HUES64 (cell line): ENCODE measurements around the gene LSAMP.
A peak's percentile ranks its signal among the peaks of the same experiment; 100 is the strongest.

Experiments
- H3K27ac ChIP-seq: 2 replicates; pipeline ENCODE4 v1.7.0; 2013; ENCODE audit warnings: low read depth, low read length, inconsistent platforms
- H3K27me3 ChIP-seq: 2 replicates; pipeline ENCODE4 v1.6.1; 2013; ENCODE audit warnings: mild to moderate bottlenecking, low read length; ENCODE audit not compliant: insufficient read depth
- H3K36me3 ChIP-seq: 2 replicates; pipeline ENCODE4 v1.6.1; 2013; ENCODE audit warnings: mild to moderate bottlenecking, low read length; ENCODE audit not compliant: insufficient read depth
- H3K4me1 ChIP-seq: 2 replicates; pipeline ENCODE4 v1.6.1; 2013; ENCODE audit warnings: mild to moderate bottlenecking, low read length, moderate library complexity; ENCODE audit not compliant: insufficient read depth
- H3K4me3 ChIP-seq: 2 replicates; pipeline ENCODE4 v1.5.1; 2013; ENCODE audit warnings: mild to moderate bottlenecking, low read length, moderate library complexity
- H3K9ac ChIP-seq: 2 replicates; pipeline ENCODE4 v1.6.1; 2013; ENCODE audit warnings: mild to moderate bottlenecking, low read depth, low read length
- H3K9me3 ChIP-seq: 2 replicates; pipeline ENCODE4 v1.6.1; 2013; ENCODE audit warnings: low read depth, low read length; ENCODE audit not compliant: insufficient read depth
- WGBS: fragments of 150-250, 120-280 bp; methylation state at CpG from one replicate; pipeline ENCODE4 v1.1.7; 2013; ENCODE audit warnings: missing lambda C conversion rate; 5-methylcytosine and 5-hydroxymethylcytosine counted together

Gene LSAMP

DNA sequence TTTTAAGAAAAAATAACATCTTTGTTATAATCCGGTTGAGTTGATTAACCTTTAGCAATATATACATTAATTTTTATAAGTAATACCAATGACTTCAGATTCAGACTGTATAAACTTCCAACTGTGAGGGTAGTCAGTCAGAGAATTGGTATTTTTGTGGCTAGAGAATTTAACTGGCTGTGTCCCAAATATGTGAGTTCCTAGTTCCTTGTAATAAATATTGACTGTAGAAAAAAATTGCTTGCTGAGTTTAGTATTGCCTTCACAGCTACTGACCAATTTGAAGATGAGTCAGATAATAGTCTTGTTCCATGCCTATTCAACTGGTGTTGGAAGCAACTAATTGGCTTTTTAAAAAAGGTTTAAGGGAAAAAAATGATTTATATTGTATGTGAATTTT lies 611.2 kb downstream of the LSAMP start:
- no peak overlapping the region for H3K27ac ChIP-seq
- H3K9ac ChIP-seq = no peak overlapping the region
- H3K9me3 ChIP-seq = no peaks in the 10 kb centered on the region
- no peaks in the 10 kb centered on the region for H3K27me3 ChIP-seq
- no peak overlapping the region for H3K4me3 ChIP-seq
- no peaks in the 10 kb centered on the region for H3K36me3 ChIP-seq
- H3K4me1 ChIP-seq = peaks cover 26% of the 10 kb centered on the region
- WGBS = no CpG with 5 or more reads among the region's 1 CpG

- 75% methylated on average over 2 of the region's 2 CpGs for WGBS
- Histone ChIP-seq H3K9ac (no peak overlapping the region), H3K9me3 (no peaks in the 10 kb centered on the region), H3K4me1 (peaks cover 23% of the 10 kb centered on the region), H3K36me3 (no peaks in the 10 kb centered on the region), H3K27me3 (no peaks in the 10 kb centered on the region), H3K4me3 (no peak overlapping the region), H3K27ac (no peak overlapping the region)
Measured at GRCh38 chr3:115833074-115833473, 612.2 kb downstream of the LSAMP start.

GRCh38 chr3:115832265-115832664 lies 613.0 kb downstream of the LSAMP start:
- no peaks in the 10 kb centered on the region for H3K27me3 ChIP-seq
- 88% methylated on average over 2 of the region's 3 CpGs for WGBS
- peaks cover 22% of the 10 kb centered on the region for H3K4me1 ChIP-seq
- no peak overlapping the region for H3K27ac ChIP-seq
- H3K4me3 ChIP-seq = no peak overlapping the region
- H3K9me3 ChIP-seq = no peaks in the 10 kb centered on the region
- no peaks in the 10 kb centered on the region for H3K36me3 ChIP-seq
- H3K9ac ChIP-seq = no peak overlapping the region

DNA sequence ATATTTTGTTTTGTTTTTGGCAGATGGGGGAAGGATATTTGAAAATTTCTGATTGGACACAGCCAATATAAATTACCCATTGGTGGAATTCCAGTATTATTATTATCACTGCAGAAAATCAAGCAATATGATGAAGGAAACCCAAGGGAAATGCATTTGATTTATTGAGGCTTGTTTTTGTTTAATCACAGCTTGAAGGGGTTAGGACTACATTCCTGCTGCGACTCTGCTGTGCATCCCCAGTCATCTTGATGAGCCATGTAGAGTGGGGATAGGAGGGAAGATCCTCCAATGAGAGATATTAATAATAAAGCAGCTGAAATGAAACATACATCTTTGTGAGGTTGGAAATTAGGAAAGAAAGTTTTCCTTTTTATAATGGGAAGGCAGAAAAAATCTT lies 613.4 kb downstream of the LSAMP start:
- peaks cover 20% of the 10 kb centered on the region for H3K4me1 ChIP-seq
- H3K4me3 ChIP-seq = no peak overlapping the region
- H3K27ac ChIP-seq = no peak overlapping the region
- H3K9me3 ChIP-seq = no peaks in the 10 kb centered on the region
- H3K27me3 ChIP-seq = no peaks in the 10 kb centered on the region
- H3K9ac ChIP-seq = no peak overlapping the region
- 81% methylated on average over 1 of the region's 1 CpG for WGBS
- H3K36me3 ChIP-seq = no peaks in the 10 kb centered on the region

- Histone ChIP-seq H3K27ac (peak overlapping the region; percentile 34; the same call in 1 of the 2 replicates), H3K9ac (no peak overlapping the region), H3K27me3 (no peaks in the 10 kb centered on the region), H3K4me3 (no peak overlapping the region), H3K9me3 (no peaks in the 10 kb centered on the region), H3K4me1 (peaks cover 20% of the 10 kb centered on the region), H3K36me3 (no peaks in the 10 kb centered on the region)
- 89% methylated on average over 6 of the region's 6 CpGs for WGBS
Measured at GRCh38 chr3:115830764-115831395, 614.4 kb downstream of the LSAMP start.

GRCh38 chr3:115828401-115828800 lies 616.9 kb downstream of the LSAMP start:
- Histone ChIP-seq H3K9me3 (no peaks in the 10 kb centered on the region), H3K27ac (no peak overlapping the region), H3K36me3 (no peaks in the 10 kb centered on the region), H3K4me1 (peaks cover 20% of the 10 kb centered on the region), H3K27me3 (no peaks in the 10 kb centered on the region), H3K9ac (no peak overlapping the region), H3K4me3 (no peak overlapping the region)
- WGBS = 90% methylated on average over 3 of the region's 3 CpGs

- Histone ChIP-seq H3K9ac (no peak overlapping the region), H3K36me3 (no peaks in the 10 kb centered on the region), H3K4me3 (no peak overlapping the region), H3K27me3 (no peaks in the 10 kb centered on the region), H3K4me1 (peaks cover 17% of the 10 kb centered on the region), H3K27ac (no peak overlapping the region), H3K9me3 (no peaks in the 10 kb centered on the region)
- WGBS = 89% methylated on average over 2 of the region's 2 CpGs
Measured at GRCh38 chr3:115827495-115827894, 617.8 kb downstream of the LSAMP start.

DNA sequence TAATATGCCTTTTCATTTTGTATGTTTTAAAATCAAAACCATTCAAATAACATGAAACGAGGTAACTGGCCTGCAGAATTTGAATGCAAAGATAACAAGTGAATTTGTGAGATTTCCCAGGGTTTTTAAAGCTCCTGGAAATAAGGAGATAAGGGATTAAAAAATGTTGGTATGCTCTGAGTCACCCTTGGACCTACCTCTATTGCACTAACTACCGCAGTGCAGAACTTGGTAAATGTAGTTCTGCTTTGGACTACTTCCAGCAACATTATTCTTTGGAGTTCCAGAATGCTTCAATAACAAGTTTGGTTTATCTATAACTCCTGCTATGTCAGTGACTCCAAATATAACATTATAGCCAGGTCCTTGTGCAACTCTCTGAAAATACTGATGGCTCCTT lies 620.2 kb downstream of the LSAMP start:
- 93% methylated on average over 2 of the region's 2 CpGs for WGBS
- H3K4me1 ChIP-seq = no peaks in the 10 kb centered on the region
- no peaks in the 10 kb centered on the region for H3K27me3 ChIP-seq
- H3K36me3 ChIP-seq = no peaks in the 10 kb centered on the region
- no peak overlapping the region for H3K27ac ChIP-seq
- H3K9me3 ChIP-seq = no peaks in the 10 kb centered on the region
- H3K9ac ChIP-seq = no peak overlapping the region
- H3K4me3 ChIP-seq = no peak overlapping the region

- Histone ChIP-seq H3K36me3 (no peaks in the 10 kb centered on the region), H3K4me3 (no peak overlapping the region), H3K9me3 (no peaks in the 10 kb centered on the region), H3K27me3 (no peaks in the 10 kb centered on the region), H3K9ac (no peak overlapping the region), H3K4me1 (no peaks in the 10 kb centered on the region), H3K27ac (no peak overlapping the region)
- WGBS = 93% methylated on average over 2 of the region's 2 CpGs
Measured at GRCh38 chr3:115823083-115823482, 622.2 kb downstream of the LSAMP start.

DNA sequence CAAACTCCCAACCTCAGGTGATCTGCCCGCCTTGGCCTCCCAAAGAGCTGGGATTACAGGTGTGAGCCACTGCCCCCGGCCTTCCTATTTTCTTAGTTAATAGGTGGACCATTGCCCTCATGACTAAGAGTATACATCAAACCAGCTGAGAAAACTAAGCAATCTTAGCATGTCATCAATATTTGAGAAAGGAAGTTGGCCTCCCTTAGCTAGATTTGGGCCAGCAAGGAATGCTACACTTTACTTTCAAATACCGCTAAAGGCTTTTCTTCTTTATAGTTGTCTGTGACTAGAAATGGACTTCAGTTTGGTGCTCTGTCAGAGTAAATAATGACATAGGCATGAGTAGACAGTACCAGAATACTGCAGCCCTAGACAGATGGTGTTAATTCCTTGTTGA lies 622.7 kb downstream of the LSAMP start:
- Histone ChIP-seq H3K4me3 (no peak overlapping the region), H3K9ac (no peak overlapping the region), H3K36me3 (no peaks in the 10 kb centered on the region), H3K9me3 (no peaks in the 10 kb centered on the region), H3K4me1 (no peaks in the 10 kb centered on the region), H3K27ac (no peak overlapping the region), H3K27me3 (no peaks in the 10 kb centered on the region)
- WGBS = 97% methylated on average over 3 of the region's 3 CpGs

- no peaks in the 10 kb centered on the region for H3K36me3 ChIP-seq
- H3K9ac ChIP-seq = no peak overlapping the region
- no peak overlapping the region for H3K27ac ChIP-seq
- no peaks in the 10 kb centered on the region for H3K4me1 ChIP-seq
- no peak overlapping the region for H3K4me3 ChIP-seq
- WGBS = 57% methylated on average over 6 of the region's 6 CpGs
- no peaks in the 10 kb centered on the region for H3K27me3 ChIP-seq
- no peaks in the 10 kb centered on the region for H3K9me3 ChIP-seq
Measured at GRCh38 chr3:115819785-115820384, 625.4 kb downstream of the LSAMP start.
